Thyroid gland (tissue), 4 donors: ENCODE data around the gene PPP4R2.

Experiments
- CTCF ChIP-seq, 6 experiments: fragments of 200-600 bp in 3 of 6; fragments of 450-650 bp in 3 of 6; sonication (generic) in 3 of 6; IDR thresholded peaks; one replicate each; pipeline ENCODE4 v1.5.1; 2016 to 2019; ENCODE audit warnings: antibody characterized with exemption in 6 of 6, mild to moderate bottlenecking in 2 of 6, inconsistent platforms in 1 of 6, moderate library complexity in 1 of 6
- POLR2A ChIP-seq, 2 donors: fragments of 450-650 bp; IDR thresholded peaks; one replicate each; pipeline ENCODE4 v1.6.1; 2017; ENCODE audit warnings: antibody characterized with exemption in 2 of 2, mild to moderate bottlenecking in 2 of 2, moderate library complexity in 1 of 2

GRCh38 chr3:73029321-73029796 is 32.7 kb downstream of the PPP4R2 start:
- no peak for TF ChIP-seq CTCF (IDR thresholded peaks at IDR 0.05)
- no peak for TF ChIP-seq POLR2A (IDR thresholded peaks at IDR 0.05)
